ENCODE results near the gene LCMT2.
"Not testable (repeated sequence)": the region's sequence is repeated elsewhere in the genome, so short reads cannot be mapped to it uniquely, and the experiment has no call there.

LCMT2 gene

DNA sequence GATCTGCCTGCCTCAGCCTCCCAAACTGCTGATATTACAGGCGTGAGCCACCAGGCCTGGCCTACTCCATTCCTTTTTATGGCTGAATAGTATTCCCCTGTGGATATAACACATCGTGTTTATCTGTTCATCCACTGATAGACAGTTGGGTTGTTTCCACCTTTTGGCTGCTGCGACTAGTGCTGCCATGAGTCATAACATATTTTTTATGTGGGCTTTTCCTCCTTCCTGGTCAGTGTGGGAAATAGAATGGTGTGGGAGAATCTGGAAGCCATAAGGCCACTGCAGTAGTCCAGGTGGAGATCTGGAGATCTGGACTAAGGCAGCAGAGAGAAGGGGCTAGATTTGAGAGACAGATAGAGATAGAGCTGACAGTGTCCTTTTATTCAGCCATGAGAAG, 16.2 kb downstream of the LCMT2 start:
- Histone ChIP-seq H3K27ac (ENCODE audit: insufficient read depth, low read depth, low read length, poor library complexity, severe bottlenecking) (no peak overlapping the region), H3K4me1 (ENCODE audit: control insufficient read depth, insufficient read depth, low read length) (no peaks in the 10 kb centered on the region)
- 91 to 93% methylated on average over 3 of the region's 3 CpGs for WGBS, 2 experiments

GRCh38 chr15:43312378-43312777, 18.0 kb downstream of the LCMT2 start:
- no peaks in the 10 kb centered on the region for H3K4me1 ChIP-seq (ENCODE audit: control insufficient read depth, insufficient read depth, low read length)

More for the DNA sequence above, 16.2 kb downstream of the LCMT2 start:
- no peaks in the 10 kb centered on the region for H3K27me3 ChIP-seq (ENCODE audit: control insufficient read depth, insufficient read depth, low read length, poor library complexity, severe bottlenecking)
- no peaks in the 10 kb centered on the region for H3K36me3 ChIP-seq (ENCODE audit: control insufficient read depth, insufficient read depth, low read length)
- no peaks in the 10 kb centered on the region for H3K9me3 ChIP-seq (ENCODE audit: control insufficient read depth, low read length)
- H3K4me3 ChIP-seq (ENCODE audit: insufficient read depth, low read depth, low read length), result no peak overlapping the region

GRCh38 chr15:43302205-43302817, 28.1 kb downstream of the LCMT2 start, which contains the start of gene TGM7:
Gene TGM7, minus strand, starts transcription at chr15:43302255.
- Histone ChIP-seq H3K27ac (ENCODE audit: insufficient read depth, low read depth, low read length, poor library complexity, severe bottlenecking) (no peak within 1 kb of the TSS), H3K27me3 (ENCODE audit: control insufficient read depth, insufficient read depth, low read length, poor library complexity, severe bottlenecking) (no peaks in the 10 kb centered on the region), H3K4me3 (ENCODE audit: insufficient read depth, low read depth, low read length) (no peak within 1 kb of the TSS), H3K4me1 (ENCODE audit: control insufficient read depth, insufficient read depth, low read length) (no peaks in the 10 kb centered on the region), H3K36me3 (ENCODE audit: control insufficient read depth, insufficient read depth, low read length) (no peaks in the 10 kb centered on the region), H3K9me3 (ENCODE audit: control insufficient read depth, low read length) (no peaks in the 10 kb centered on the region)
- 90 to 94% methylated on average over 11 of the region's 11 CpGs for WGBS, 2 experiments

More at GRCh38 chr15:43312378-43312777, 18.0 kb downstream of the LCMT2 start:
- H3K9me3 ChIP-seq (ENCODE audit: control insufficient read depth, low read length), result no peaks in the 10 kb centered on the region
- no peaks in the 10 kb centered on the region for H3K36me3 ChIP-seq (ENCODE audit: control insufficient read depth, insufficient read depth, low read length)
- no peak overlapping the region for H3K4me3 ChIP-seq (ENCODE audit: insufficient read depth, low read depth, low read length)
- 79 to 86% methylated on average over 4 of the region's 4 CpGs for WGBS, 2 experiments
- H3K27ac ChIP-seq (ENCODE audit: insufficient read depth, low read depth, low read length, poor library complexity, severe bottlenecking), result no peak overlapping the region
- H3K27me3 ChIP-seq (ENCODE audit: control insufficient read depth, insufficient read depth, low read length, poor library complexity, severe bottlenecking), result no peaks in the 10 kb centered on the region

GRCh38 chr15:43299884-43300283, 30.5 kb downstream of the LCMT2 start:
- no peaks in the 10 kb centered on the region for H3K9me3 ChIP-seq (ENCODE audit: control insufficient read depth, low read length)
- H3K4me3 ChIP-seq (ENCODE audit: insufficient read depth, low read depth, low read length), result no peak overlapping the region
- no peaks in the 10 kb centered on the region for H3K27me3 ChIP-seq (ENCODE audit: control insufficient read depth, insufficient read depth, low read length, poor library complexity, severe bottlenecking)
- H3K4me1 ChIP-seq (ENCODE audit: control insufficient read depth, insufficient read depth, low read length), result peaks cover 3% of the 10 kb centered on the region
- no peak overlapping the region for H3K27ac ChIP-seq (ENCODE audit: insufficient read depth, low read depth, low read length, poor library complexity, severe bottlenecking)
- H3K36me3 ChIP-seq (ENCODE audit: control insufficient read depth, insufficient read depth, low read length), result no peaks in the 10 kb centered on the region

DNA sequence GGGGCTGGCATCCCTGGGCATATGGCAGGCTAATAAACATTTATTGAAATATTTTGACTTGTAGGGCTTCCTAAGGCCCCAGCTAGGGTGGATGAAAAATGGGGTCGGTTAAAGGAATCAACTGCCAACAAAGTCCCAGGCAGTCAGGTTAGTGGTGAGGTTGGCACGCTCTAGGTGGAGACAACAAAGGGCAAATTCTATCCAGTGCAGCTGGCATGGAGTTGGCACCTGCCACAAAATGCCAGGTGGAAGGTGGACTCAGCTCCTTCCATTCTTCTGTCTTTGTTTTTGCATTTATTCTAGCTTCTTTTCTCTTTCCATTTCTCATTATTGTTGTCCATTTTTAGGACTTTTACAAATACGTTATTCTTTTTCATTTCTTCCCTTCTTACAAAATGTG, 31.0 kb downstream of the LCMT2 start:
- Histone ChIP-seq H3K27ac (ENCODE audit: insufficient read depth, low read depth, low read length, poor library complexity, severe bottlenecking) (no peak overlapping the region), H3K4me1 (ENCODE audit: control insufficient read depth, insufficient read depth, low read length) (peaks cover 3% of the 10 kb centered on the region), H3K4me3 (ENCODE audit: insufficient read depth, low read depth, low read length) (no peak overlapping the region), H3K9me3 (ENCODE audit: control insufficient read depth, low read length) (no peaks in the 10 kb centered on the region), H3K27me3 (ENCODE audit: control insufficient read depth, insufficient read depth, low read length, poor library complexity, severe bottlenecking) (peaks cover 4% of the 10 kb centered on the region), H3K36me3 (ENCODE audit: control insufficient read depth, insufficient read depth, low read length) (no peaks in the 10 kb centered on the region)
- WGBS, 2 experiments, result 95 to 96% methylated on average over 2 of the region's 3 CpGs

DNA sequence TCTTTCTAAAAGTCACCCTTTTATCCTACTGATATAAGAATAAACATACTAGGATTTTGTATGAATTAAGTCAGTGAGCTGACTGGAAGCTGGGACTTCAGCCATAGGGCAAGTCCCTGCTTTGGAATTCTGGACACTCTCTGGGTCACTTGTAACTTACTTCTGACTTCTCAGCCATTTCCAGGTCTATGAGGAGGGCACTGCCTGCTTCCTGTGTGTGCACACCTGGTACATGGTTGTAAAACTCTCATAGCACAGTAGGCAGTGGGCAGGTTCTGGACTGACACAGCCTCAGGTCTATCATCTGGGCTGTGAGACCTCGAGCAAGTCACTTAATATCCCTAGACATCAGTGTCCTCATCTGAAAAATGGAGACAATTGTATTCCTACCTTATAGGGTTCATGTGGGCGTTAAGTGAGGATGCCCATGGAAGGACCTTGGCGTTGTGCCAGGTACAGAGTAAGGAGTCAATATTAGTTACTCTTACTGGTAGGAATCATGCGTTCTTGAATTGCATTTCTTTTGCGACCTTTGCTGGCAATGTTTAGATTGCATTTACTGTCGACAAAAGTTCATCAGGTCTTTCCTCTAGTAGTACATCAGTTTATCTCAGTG, 36.2 kb downstream of the LCMT2 start:
- H3K4me1 ChIP-seq (ENCODE audit: control insufficient read depth, insufficient read depth, low read length), result peaks cover 3% of the 10 kb centered on the region
- H3K27me3 ChIP-seq (ENCODE audit: control insufficient read depth, insufficient read depth, low read length, poor library complexity, severe bottlenecking), result peaks cover 21% of the 10 kb centered on the region
- H3K9me3 ChIP-seq (ENCODE audit: control insufficient read depth, low read length), result no peaks in the 10 kb centered on the region
- no peaks in the 10 kb centered on the region for H3K36me3 ChIP-seq (ENCODE audit: control insufficient read depth, insufficient read depth, low read length)
- H3K27ac ChIP-seq (ENCODE audit: insufficient read depth, low read depth, low read length, poor library complexity, severe bottlenecking), result no peak overlapping the region
- WGBS, 2 experiments, result 96 to 98% methylated on average over 6 of the region's 6 CpGs
- no peak overlapping the region for H3K4me3 ChIP-seq (ENCODE audit: insufficient read depth, low read depth, low read length)

GRCh38 chr15:43293432-43293831, 36.9 kb downstream of the LCMT2 start:
- Histone ChIP-seq H3K36me3 (ENCODE audit: control insufficient read depth, insufficient read depth, low read length) (no peaks in the 10 kb centered on the region), H3K9me3 (ENCODE audit: control insufficient read depth, low read length) (no peaks in the 10 kb centered on the region), H3K27ac (ENCODE audit: insufficient read depth, low read depth, low read length, poor library complexity, severe bottlenecking) (no peak overlapping the region), H3K4me3 (ENCODE audit: insufficient read depth, low read depth, low read length) (no peak overlapping the region), H3K4me1 (ENCODE audit: control insufficient read depth, insufficient read depth, low read length) (peaks cover 3% of the 10 kb centered on the region), H3K27me3 (ENCODE audit: control insufficient read depth, insufficient read depth, low read length, poor library complexity, severe bottlenecking) (peaks cover 21% of the 10 kb centered on the region)
- WGBS, 2 experiments, result 16 to 20% methylated on average over 12 to 13 of the region's 24 CpGs

GRCh38 chr15:43292375-43293078, 37.8 kb downstream of the LCMT2 start:
- 84 to 85% methylated on average over 11 to 12 of the region's 12 CpGs for WGBS, 2 experiments
- H3K27me3 ChIP-seq (ENCODE audit: control insufficient read depth, insufficient read depth, low read length, poor library complexity, severe bottlenecking), result peaks cover 28% of the 10 kb centered on the region
- H3K9me3 ChIP-seq (ENCODE audit: control insufficient read depth, low read length), result no peaks in the 10 kb centered on the region
- H3K36me3 ChIP-seq (ENCODE audit: control insufficient read depth, insufficient read depth, low read length), result no peaks in the 10 kb centered on the region
- no peak overlapping the region for H3K4me3 ChIP-seq (ENCODE audit: insufficient read depth, low read depth, low read length)
- peaks cover 3% of the 10 kb centered on the region for H3K4me1 ChIP-seq (ENCODE audit: control insufficient read depth, insufficient read depth, low read length)
- H3K27ac ChIP-seq (ENCODE audit: insufficient read depth, low read depth, low read length, poor library complexity, severe bottlenecking), result no peak overlapping the region

DNA sequence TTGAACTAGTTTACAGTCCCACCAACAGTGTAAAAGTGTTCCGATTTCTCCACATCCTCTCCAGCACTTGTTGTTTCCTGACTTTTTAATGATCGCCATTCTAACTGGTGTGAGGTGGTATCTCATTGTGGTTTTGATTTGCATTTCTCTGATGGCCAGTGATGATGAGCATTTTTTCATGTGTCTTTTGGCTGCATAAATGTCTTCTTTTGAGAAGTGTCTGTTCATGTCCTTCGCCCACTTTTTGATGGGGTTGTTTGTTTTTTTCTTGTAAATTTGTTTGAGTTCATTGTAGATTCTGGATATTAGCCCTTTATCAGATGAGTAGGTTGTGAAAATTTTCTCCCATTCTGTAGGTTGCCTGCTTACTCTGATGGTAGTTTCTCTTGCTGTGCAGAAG, 40.7 kb downstream of the LCMT2 start:
- H3K4me3 ChIP-seq (ENCODE audit: insufficient read depth, low read depth, low read length); H3K9me3 ChIP-seq (ENCODE audit: control insufficient read depth, low read length); H3K27ac ChIP-seq (ENCODE audit: insufficient read depth, low read depth, low read length, poor library complexity, severe bottlenecking); H3K36me3 ChIP-seq (ENCODE audit: control insufficient read depth, insufficient read depth, low read length); H3K4me1 ChIP-seq (ENCODE audit: control insufficient read depth, insufficient read depth, low read length): not testable (repeated sequence)
- no CpG with 5 or more reads among the region's 3 CpGs for WGBS, 2 experiments
- peaks cover 33% of the 10 kb centered on the region for H3K27me3 ChIP-seq (ENCODE audit: control insufficient read depth, insufficient read depth, low read length, poor library complexity, severe bottlenecking)

- Histone ChIP-seq H3K27ac (ENCODE audit: insufficient read depth, low read depth, low read length, poor library complexity, severe bottlenecking) (no peak overlapping the region), H3K27me3 (ENCODE audit: control insufficient read depth, insufficient read depth, low read length, poor library complexity, severe bottlenecking) (peaks cover 14% of the 10 kb centered on the region), H3K36me3 (ENCODE audit: control insufficient read depth, insufficient read depth, low read length) (no peaks in the 10 kb centered on the region), H3K4me3 (ENCODE audit: insufficient read depth, low read depth, low read length) (no peak overlapping the region), H3K9me3 (ENCODE audit: control insufficient read depth, low read length) (no peaks in the 10 kb centered on the region), H3K4me1 (ENCODE audit: control insufficient read depth, insufficient read depth, low read length) (no peaks in the 10 kb centered on the region)
- 82 to 86% methylated on average over 15 of the region's 15 CpGs for WGBS, 2 experiments
Observed at GRCh38 chr15:43287254-43287653, 43.1 kb downstream of the LCMT2 start.
